Esophagus squamous epithelium (tissue), 5 donors: Measurements from ENCODE around the gene FAM171A1. TPM values are rescaled to one million over a fixed set of nuclear protein-coding genes. Genes with fewer than 3 reads are reported as not detected.

Experiments
- DNase-seq: peaks from one replicate; lab custom pipeline; 2025; lab: John Stamatoyannopoulos, UW
- H3K27ac ChIP-seq, 4 donors: fragments of 200-600 bp; sonication (generic); one replicate each; pipeline ENCODE4 v1.5.1; 2016 to 2019; ENCODE audit warnings: mild to moderate bottlenecking in 1 of 4
- H3K27me3 ChIP-seq, 4 donors: fragments of 200-600 bp; sonication (generic); 1 replicate in 3 of 4; 2 replicates in 1 of 4; pipeline versions ENCODE4 v1.5.1 to v1.6.0; 2017 to 2021; ENCODE audit warnings: antibody characterized with exemption in 1 of 4
- H3K36me3 ChIP-seq, 3 donors: fragments of 200-600 bp; sonication (generic); one replicate each; pipeline ENCODE4 v1.5.1; 2016 to 2019
- H3K4me1 ChIP-seq, 3 donors: fragments of 200-600 bp; sonication (generic); one replicate each; pipeline ENCODE4 v1.5.1; 2017 to 2019
- H3K4me3 ChIP-seq, 4 donors: fragments of 200-600 bp; sonication (generic); 1 replicate in 3 of 4; 2 replicates in 1 of 4; pipeline ENCODE4 v1.5.1; 2016 to 2019; ENCODE audit warnings: mild to moderate bottlenecking in 2 of 4, moderate library complexity in 1 of 4
- H3K9me3 ChIP-seq, 3 donors: fragments of 200-600 bp; sonication (generic); one replicate each; pipeline ENCODE4 v1.5.1; 2016 to 2019
- POLR2A ChIP-seq, 4 donors: fragments of 450-650 bp; IDR thresholded peaks; one replicate each; pipeline ENCODE4 v1.6.1; 2017; ENCODE audit warnings: antibody characterized with exemption in 4 of 4, mild to moderate bottlenecking in 4 of 4, moderate library complexity in 3 of 4
- WGBS, 2 donors: methylation state at CpG; one replicate each; pipeline ENCODE4 v1.1.5; 2018; 5-methylcytosine and 5-hydroxymethylcytosine counted together
- intact Hi-C: fragments of 100-400 bp; cut with DNase I; formaldehyde crosslinking; loops from one replicate; pipeline ENCODE4 v1.15.0; 2022
- total RNA-seq, 4 donors: library from RNA; depleted of rRNA; stranded (reverse); fragments of >200 nt; gene quantifications; one replicate each; pipeline ENCODE4 v1.1.0, GENCODE V29; 2016
- TF ChIP-seq, protein P1 (sequence below), 6 experiments: fragments of 450-650 bp in 4 of 6; fragments of 200-600 bp in 2 of 6; sonication (generic) in 2 of 6; IDR thresholded peaks; one replicate each; pipeline ENCODE4 v1.5.1; 2016 to 2019; ENCODE audit warnings: antibody characterized with exemption in 6 of 6, mild to moderate bottlenecking in 4 of 6, moderate library complexity in 4 of 6
- donor health status: DM: yes; HTN: yes; CAD: no.

FAM171A1 gene
- total RNA-seq, 4 donors from 2014 or later, result 3.8 to 10.9 (median 5.3) TPM

DNA sequence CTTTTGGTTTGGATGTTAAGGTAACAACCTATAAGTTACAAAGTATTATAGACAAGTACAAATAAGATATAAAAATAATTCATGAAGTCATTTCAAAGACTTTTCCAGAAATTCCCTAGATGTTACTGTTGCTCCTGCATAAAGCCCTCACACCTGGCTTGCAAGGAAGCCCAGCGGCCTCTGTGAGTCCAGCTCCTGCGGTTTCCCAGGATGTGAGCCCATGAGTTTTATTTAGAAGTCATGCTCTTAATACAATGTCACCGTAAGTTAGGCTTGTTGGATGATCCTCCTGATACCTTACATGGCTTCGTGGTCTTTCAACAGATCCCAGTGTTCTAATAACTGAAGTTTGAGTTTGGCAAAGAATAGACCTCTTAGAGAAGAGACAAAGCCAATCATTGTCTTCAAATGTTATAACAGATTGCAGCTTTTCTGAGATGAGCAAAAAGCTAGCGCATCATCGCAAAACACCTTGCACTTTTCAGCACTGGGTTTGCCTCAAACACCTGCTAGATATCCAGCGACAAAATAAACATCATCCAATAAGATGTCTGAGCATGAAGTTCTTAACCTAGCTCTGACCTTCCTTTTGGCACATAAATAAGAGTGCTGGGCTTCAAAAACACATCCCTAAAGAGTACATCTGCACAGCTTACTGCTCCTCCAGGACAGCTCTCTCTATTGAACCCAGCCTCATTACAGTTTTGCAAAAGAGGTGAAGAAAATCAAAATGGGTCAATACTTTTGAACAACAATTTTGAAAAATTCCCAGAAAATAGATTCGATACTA is 3.6 kb downstream of the FAM171A1 start:
- no peak overlapping the region for H3K27ac ChIP-seq
- H3K4me3 ChIP-seq, result no peak overlapping the region
- TF ChIP-seq, protein P1, sequence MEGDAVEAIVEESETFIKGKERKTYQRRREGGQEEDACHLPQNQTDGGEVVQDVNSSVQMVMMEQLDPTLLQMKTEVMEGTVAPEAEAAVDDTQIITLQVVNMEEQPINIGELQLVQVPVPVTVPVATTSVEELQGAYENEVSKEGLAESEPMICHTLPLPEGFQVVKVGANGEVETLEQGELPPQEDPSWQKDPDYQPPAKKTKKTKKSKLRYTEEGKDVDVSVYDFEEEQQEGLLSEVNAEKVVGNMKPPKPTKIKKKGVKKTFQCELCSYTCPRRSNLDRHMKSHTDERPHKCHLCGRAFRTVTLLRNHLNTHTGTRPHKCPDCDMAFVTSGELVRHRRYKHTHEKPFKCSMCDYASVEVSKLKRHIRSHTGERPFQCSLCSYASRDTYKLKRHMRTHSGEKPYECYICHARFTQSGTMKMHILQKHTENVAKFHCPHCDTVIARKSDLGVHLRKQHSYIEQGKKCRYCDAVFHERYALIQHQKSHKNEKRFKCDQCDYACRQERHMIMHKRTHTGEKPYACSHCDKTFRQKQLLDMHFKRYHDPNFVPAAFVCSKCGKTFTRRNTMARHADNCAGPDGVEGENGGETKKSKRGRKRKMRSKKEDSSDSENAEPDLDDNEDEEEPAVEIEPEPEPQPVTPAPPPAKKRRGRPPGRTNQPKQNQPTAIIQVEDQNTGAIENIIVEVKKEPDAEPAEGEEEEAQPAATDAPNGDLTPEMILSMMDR (IDR thresholded peaks at IDR 0.05), result no peak
- no peak for TF ChIP-seq POLR2A (IDR thresholded peaks at IDR 0.05)
- 88 to 89% methylated on average over 8 of the region's 8 CpGs for WGBS, 2 donors
- intact Hi-C loops, result no loop called here
- DNase-seq, result no peak
- peaks cover 0 to 7% (median 0%) of the 10 kb centered on the region in 4 donors for H3K27me3 ChIP-seq
- H3K36me3 ChIP-seq, result no peaks in the 10 kb centered on the region
- no peaks in the 10 kb centered on the region for H3K9me3 ChIP-seq
- peaks cover 0 to 22% (median 4%) of the 10 kb centered on the region in 3 donors for H3K4me1 ChIP-seq

DNA sequence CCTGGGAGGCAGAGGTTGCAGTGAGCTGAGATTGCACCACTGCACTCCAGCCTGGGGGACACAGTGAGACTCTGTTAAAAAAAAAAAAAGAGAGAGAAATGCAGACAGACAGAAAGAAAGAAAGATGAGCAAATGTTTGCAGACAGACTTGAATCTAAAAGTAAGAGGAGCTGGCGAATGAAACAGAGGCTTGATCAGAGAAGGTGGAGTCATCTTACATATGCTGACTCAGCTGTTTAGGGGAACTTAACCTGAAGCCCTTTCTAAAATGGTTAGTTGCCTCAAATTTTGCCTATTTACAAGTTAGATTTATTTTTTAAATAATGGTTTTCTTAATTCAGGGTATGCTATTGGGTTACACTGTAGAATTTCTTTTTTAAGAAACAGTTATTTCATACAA is 5.4 kb downstream of the FAM171A1 start:
- no peak for DNase-seq
- intact Hi-C loops, result no loop called here
- no peaks in the 10 kb centered on the region for H3K9me3 ChIP-seq
- H3K27me3 ChIP-seq, result no peaks in the 10 kb centered on the region
- no peak overlapping the region for H3K27ac ChIP-seq
- H3K36me3 ChIP-seq, result no peaks in the 10 kb centered on the region
- H3K4me3 ChIP-seq, result no peak overlapping the region
- 80 to 96% methylated on average over 1 of the region's 1 CpG for WGBS, 2 donors
- peaks cover 0 to 22% (median 4%) of the 10 kb centered on the region in 3 donors for H3K4me1 ChIP-seq
- TF ChIP-seq, protein P1 (IDR thresholded peaks at IDR 0.05), result no peak
- TF ChIP-seq POLR2A (IDR thresholded peaks at IDR 0.05), result no peak

DNA sequence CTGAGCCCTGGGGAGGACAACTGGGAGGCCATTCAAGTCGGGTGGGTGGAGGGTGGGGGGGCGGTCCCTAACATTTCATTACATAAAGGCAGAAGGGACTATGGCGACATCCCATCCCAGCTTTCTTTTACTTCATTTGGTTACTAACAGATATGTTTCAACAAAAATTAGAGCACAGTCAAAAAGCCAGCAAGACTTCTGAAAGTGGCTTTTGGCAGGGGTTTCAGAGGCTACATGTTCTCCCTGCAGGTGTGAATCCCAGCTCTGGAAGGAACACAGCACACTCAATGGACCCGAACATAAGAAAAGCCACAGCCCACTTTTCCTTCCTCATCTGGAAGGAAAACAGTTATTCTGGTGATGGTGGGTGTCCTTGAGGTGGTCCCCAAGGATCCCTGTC is 7.1 kb downstream of the FAM171A1 start:
- DNase-seq, result no peak
- H3K4me1 ChIP-seq, result peaks cover 0 to 7% (median 0%) of the 10 kb centered on the region in 3 donors
- intact Hi-C loops, result no loop called here
- WGBS, 2 donors, result 90 to 91% methylated on average over 2 to 4 of the region's 4 CpGs
- no peak overlapping the region for H3K4me3 ChIP-seq
- no peak overlapping the region for H3K27ac ChIP-seq
- TF ChIP-seq, protein P1 (IDR thresholded peaks at IDR 0.05), result no peak
- TF ChIP-seq POLR2A (IDR thresholded peaks at IDR 0.05), result no peak
- no peaks in the 10 kb centered on the region for H3K36me3 ChIP-seq
- H3K27me3 ChIP-seq, result no peaks in the 10 kb centered on the region
- no peaks in the 10 kb centered on the region for H3K9me3 ChIP-seq

DNA sequence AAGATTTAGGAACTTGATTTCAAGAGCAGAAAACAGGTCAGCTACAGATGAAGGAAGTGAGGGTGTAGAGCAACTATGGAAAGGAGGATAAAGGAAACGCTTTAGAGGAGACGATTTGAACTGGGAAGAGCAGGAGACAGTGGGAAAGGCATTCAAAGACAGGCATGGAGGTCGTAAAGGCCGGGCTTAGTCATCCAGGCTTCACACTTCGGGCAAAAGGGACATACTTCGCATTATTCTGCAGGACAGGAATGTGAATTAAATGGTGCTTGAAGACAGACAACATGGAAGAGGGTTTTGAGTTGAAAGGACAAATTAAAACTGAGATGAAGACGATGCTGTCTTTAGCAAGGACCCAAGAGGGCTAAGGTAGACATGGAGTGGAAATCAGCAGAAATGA is 8.1 kb downstream of the FAM171A1 start:
- no peak overlapping the region for H3K4me3 ChIP-seq
- no peaks in the 10 kb centered on the region for H3K36me3 ChIP-seq
- no peak overlapping the region for H3K27ac ChIP-seq
- intact Hi-C loops, result no loop called here
- H3K4me1 ChIP-seq, result no peaks in the 10 kb centered on the region
- no peak for TF ChIP-seq POLR2A (IDR thresholded peaks at IDR 0.05)
- TF ChIP-seq, protein P1 (IDR thresholded peaks at IDR 0.05), result no peak
- no peaks in the 10 kb centered on the region for H3K27me3 ChIP-seq
- no peaks in the 10 kb centered on the region for H3K9me3 ChIP-seq
- no peak for DNase-seq
- WGBS, 2 donors, result 81 to 84% methylated on average over 7 of the region's 7 CpGs

DNA sequence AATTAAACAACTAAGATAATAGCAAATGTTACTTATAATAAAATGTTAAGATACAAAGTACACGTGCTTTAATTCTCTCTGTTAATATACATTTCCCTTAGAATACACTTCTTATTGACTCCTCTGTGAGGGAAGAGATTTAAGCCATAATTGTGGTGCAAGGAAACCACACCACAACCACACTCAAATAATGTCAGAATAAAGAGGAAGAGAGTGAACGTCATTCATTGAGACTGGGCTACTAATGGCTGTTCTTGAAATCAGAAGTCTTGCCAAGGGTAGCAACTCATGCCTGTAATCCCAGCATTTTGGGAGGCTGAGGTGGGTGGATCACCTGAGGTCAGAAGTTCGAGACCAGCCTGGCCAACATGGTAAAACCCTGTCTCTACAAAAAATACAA is 10.0 kb downstream of the FAM171A1 start:
- no peak for DNase-seq
- intact Hi-C loops, result no loop called here
- no peaks in the 10 kb centered on the region for H3K4me1 ChIP-seq
- H3K27me3 ChIP-seq, result no peaks in the 10 kb centered on the region
- no peaks in the 10 kb centered on the region for H3K36me3 ChIP-seq
- no peak overlapping the region for H3K27ac ChIP-seq
- no peaks in the 10 kb centered on the region for H3K9me3 ChIP-seq
- H3K4me3 ChIP-seq, result no peak overlapping the region
- 61 to 67% methylated on average over 3 of the region's 3 CpGs for WGBS, 2 donors
- TF ChIP-seq, protein P1 (IDR thresholded peaks at IDR 0.05), result no peak
- TF ChIP-seq POLR2A (IDR thresholded peaks at IDR 0.05), result no peak
